ENCODE measurements around the gene ST8SIA1.

The ST8SIA1 gene

GRCh38 chr12:22248571-22249115, 85.9 kb downstream of the ST8SIA1 start:
- H3K27ac ChIP-seq (ENCODE audit: low read depth, low read length) = no peak overlapping the region
- no peaks in the 10 kb centered on the region for H3K36me3 ChIP-seq (ENCODE audit: control insufficient read depth, insufficient read depth, low read length)
- no peak overlapping the region for H3K9ac ChIP-seq (ENCODE audit: low read length)
- no peak overlapping the region for H3K4me3 ChIP-seq (ENCODE audit: low read length)
- H3K27me3 ChIP-seq (ENCODE audit: control insufficient read depth, insufficient read depth, low read length) = no peaks in the 10 kb centered on the region
- H3K4me1 ChIP-seq (ENCODE audit: control insufficient read depth, insufficient read depth, low read length) = no peaks in the 10 kb centered on the region

GRCh38 chr12:22248121-22248520, 86.4 kb downstream of the ST8SIA1 start:
- no peak overlapping the region for H3K27ac ChIP-seq (ENCODE audit: low read depth, low read length)
- H3K9ac ChIP-seq (ENCODE audit: low read length) = no peak overlapping the region
- H3K4me3 ChIP-seq (ENCODE audit: low read length) = no peak overlapping the region

DNA sequence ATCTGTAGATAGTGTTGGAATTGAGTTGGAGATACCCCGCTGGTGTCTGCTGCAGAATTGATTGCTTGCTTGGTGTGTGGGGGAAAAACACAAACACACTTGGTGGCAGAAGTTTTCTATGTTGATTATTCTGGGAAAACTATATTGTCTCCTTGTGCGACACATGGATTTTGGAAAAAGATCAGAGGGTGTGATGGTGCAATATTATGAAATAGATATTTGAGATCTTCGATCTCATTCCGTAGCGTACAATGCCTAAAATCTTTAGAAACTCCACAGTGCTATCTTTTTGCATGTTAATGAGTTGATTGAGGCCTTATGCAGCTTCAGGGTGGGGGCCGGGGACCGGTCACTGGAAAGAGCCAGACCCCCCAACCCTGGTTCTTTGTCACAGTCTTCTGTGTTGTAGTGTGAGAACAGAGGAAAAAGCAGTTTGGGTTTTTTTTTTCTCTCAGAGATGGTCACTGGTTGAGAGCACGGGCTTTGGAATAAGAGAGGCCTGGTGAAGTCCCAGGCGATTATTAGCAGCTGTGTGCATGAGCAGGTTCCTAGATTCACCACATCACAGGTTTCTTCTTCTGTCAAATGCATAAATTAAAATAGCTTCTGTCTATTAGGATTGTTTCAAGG, 88.2 kb downstream of the ST8SIA1 start:
- Histone ChIP-seq H3K27ac (ENCODE audit: low read depth, low read length) (no peak overlapping the region), H3K9ac (ENCODE audit: low read length) (no peak overlapping the region), H3K36me3 (ENCODE audit: control insufficient read depth, insufficient read depth, low read length) (no peaks in the 10 kb centered on the region), H3K4me3 (ENCODE audit: low read length) (no peak overlapping the region), H3K27me3 (ENCODE audit: control insufficient read depth, insufficient read depth, low read length) (no peaks in the 10 kb centered on the region), H3K4me1 (ENCODE audit: control insufficient read depth, insufficient read depth, low read length) (no peaks in the 10 kb centered on the region)

More at GRCh38 chr12:22248121-22248520, 86.4 kb downstream of the ST8SIA1 start:
- H3K36me3 ChIP-seq (ENCODE audit: control insufficient read depth, insufficient read depth, low read length) = no peaks in the 10 kb centered on the region
- no peaks in the 10 kb centered on the region for H3K4me1 ChIP-seq (ENCODE audit: control insufficient read depth, insufficient read depth, low read length)
- no peaks in the 10 kb centered on the region for H3K27me3 ChIP-seq (ENCODE audit: control insufficient read depth, insufficient read depth, low read length)

- no peak overlapping the region for H3K9ac ChIP-seq (ENCODE audit: low read length)
- H3K27me3 ChIP-seq (ENCODE audit: control insufficient read depth, insufficient read depth, low read length) = no peaks in the 10 kb centered on the region
- H3K4me3 ChIP-seq (ENCODE audit: low read length) = no peak overlapping the region
- H3K4me1 ChIP-seq (ENCODE audit: control insufficient read depth, insufficient read depth, low read length) = no peaks in the 10 kb centered on the region
- no peak overlapping the region for H3K27ac ChIP-seq (ENCODE audit: low read depth, low read length)
- H3K36me3 ChIP-seq (ENCODE audit: control insufficient read depth, insufficient read depth, low read length) = no peaks in the 10 kb centered on the region
Observed at GRCh38 chr12:22242726-22243125, 91.8 kb downstream of the ST8SIA1 start.

DNA sequence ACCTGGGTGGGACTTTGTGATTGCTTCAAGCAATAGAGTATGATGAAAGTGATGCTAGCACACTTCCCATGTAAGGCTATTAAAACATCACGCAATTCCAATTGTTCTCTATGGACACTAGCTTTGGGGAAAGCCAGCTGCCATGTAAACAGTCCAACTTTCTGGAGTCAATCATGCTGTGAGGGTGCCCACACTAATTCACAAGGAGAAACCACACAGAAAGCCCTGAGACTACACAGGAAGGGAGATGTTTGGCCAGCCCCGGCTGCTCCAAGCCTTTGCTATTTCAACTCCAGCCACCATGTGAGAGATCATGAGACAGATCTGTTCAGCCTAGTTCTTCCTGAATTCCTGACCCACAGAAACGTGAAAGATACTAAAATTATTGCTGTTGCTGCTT, 96.3 kb downstream of the ST8SIA1 start:
- H3K36me3 ChIP-seq (ENCODE audit: control insufficient read depth, insufficient read depth, low read length) = no peaks in the 10 kb centered on the region
- H3K4me3 ChIP-seq (ENCODE audit: low read length) = no peak overlapping the region
- no peaks in the 10 kb centered on the region for H3K27me3 ChIP-seq (ENCODE audit: control insufficient read depth, insufficient read depth, low read length)
- no peaks in the 10 kb centered on the region for H3K4me1 ChIP-seq (ENCODE audit: control insufficient read depth, insufficient read depth, low read length)
- H3K9ac ChIP-seq (ENCODE audit: low read length) = no peak overlapping the region
- H3K27ac ChIP-seq (ENCODE audit: low read depth, low read length) = no peak overlapping the region

DNA sequence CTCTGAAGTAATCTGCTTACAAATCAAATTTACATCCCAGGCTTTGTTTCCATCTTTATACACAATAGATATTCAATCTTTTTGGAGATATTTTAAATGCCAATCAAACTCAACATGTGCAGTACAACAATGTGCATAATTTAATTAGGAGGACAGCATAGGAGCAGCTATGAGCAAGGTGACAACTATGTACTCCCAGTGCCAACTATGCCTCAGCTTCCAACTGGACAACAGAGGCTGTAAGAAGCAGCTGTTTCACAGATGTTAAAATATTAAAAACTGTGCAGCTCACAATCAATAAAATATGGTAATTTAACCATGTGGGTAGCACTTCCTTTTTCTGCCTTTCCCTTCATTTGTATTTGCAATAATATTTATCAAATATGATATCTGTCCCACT, 99.9 kb downstream of the ST8SIA1 start:
- H3K27ac ChIP-seq (ENCODE audit: low read depth, low read length) = no peak overlapping the region
- H3K9ac ChIP-seq (ENCODE audit: low read length) = no peak overlapping the region
- H3K4me1 ChIP-seq (ENCODE audit: control insufficient read depth, insufficient read depth, low read length) = no peaks in the 10 kb centered on the region
- no peaks in the 10 kb centered on the region for H3K36me3 ChIP-seq (ENCODE audit: control insufficient read depth, insufficient read depth, low read length)
- H3K4me3 ChIP-seq (ENCODE audit: low read length) = no peak overlapping the region
- no peaks in the 10 kb centered on the region for H3K27me3 ChIP-seq (ENCODE audit: control insufficient read depth, insufficient read depth, low read length)

DNA sequence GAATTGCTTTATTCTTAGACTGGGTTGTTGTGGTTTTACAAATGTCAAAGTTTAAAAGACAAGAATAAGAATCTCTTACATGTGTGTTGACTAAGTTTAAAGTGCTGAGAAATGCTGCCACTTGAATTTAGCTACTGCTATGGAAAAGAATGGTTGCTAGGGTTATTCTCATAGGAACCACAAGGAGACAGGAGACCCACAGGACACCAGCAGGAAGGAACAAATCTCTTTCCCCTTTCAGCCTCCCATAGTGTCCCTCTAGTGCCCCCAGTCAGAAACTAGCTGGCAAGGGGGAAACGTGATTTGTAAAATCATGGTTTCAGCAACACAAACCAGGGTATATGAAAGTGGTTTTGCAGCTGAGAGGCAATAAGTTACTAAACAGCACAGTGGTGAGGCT, 102.7 kb downstream of the ST8SIA1 start:
- no peak overlapping the region for H3K27ac ChIP-seq (ENCODE audit: low read depth, low read length)

DNA sequence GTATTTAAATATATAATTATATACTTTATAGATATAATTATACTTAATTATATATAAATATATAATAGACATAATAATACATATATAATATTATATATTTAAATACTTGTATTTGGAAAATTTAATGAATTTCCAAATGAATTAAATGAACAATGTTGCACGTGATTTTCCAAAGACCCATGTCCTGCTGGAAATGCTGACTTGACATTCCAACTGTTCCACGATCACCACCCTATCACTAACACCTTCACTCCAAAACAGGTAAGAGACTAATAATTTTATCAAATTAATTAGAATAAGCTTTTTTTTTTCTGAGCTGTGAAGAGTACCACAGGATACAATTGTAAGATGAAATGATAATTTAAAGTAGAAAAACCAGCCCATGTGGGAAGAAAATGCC, 103.4 kb downstream of the ST8SIA1 start:
- Histone ChIP-seq H3K27me3 (ENCODE audit: control insufficient read depth, insufficient read depth, low read length) (no peaks in the 10 kb centered on the region), H3K27ac (ENCODE audit: low read depth, low read length) (no peak overlapping the region), H3K4me3 (ENCODE audit: low read length) (no peak overlapping the region), H3K4me1 (ENCODE audit: control insufficient read depth, insufficient read depth, low read length) (no peaks in the 10 kb centered on the region), H3K9ac (ENCODE audit: low read length) (no peak overlapping the region), H3K36me3 (ENCODE audit: control insufficient read depth, insufficient read depth, low read length) (no peaks in the 10 kb centered on the region)

More for the DNA sequence above, 102.7 kb downstream of the ST8SIA1 start:
- Histone ChIP-seq H3K4me1 (ENCODE audit: control insufficient read depth, insufficient read depth, low read length) (no peaks in the 10 kb centered on the region), H3K36me3 (ENCODE audit: control insufficient read depth, insufficient read depth, low read length) (no peaks in the 10 kb centered on the region), H3K9ac (ENCODE audit: low read length) (no peak overlapping the region), H3K4me3 (ENCODE audit: low read length) (no peak overlapping the region), H3K27me3 (ENCODE audit: control insufficient read depth, insufficient read depth, low read length) (no peaks in the 10 kb centered on the region)

DNA sequence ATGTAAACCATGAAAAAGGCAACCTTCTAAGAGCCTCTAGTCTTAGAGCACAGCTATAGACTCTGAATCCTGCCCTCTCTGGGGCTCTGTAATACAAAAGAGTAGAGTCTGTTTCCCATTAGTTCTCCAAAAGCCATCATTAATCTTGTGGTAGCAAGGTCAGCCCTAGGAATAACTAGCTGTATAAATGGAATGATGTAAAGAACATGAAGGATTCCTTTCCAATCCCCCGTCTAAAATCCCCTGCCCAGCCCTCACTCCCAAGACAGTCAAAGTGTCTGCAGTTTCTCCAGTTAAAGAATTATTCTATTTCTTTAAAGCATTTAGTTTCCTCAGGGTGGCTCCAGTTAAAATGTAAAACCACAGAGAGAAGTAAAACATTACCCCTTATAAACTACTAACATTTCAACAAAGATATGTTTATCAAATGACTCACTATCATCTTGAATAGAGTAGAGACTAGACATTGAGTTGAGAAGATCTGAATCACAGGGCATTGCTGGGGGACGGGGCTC, 104.2 kb downstream of the ST8SIA1 start:
- Histone ChIP-seq H3K36me3 (ENCODE audit: control insufficient read depth, insufficient read depth, low read length) (no peaks in the 10 kb centered on the region), H3K4me3 (ENCODE audit: low read length) (no peak overlapping the region), H3K27ac (ENCODE audit: low read depth, low read length) (no peak overlapping the region), H3K4me1 (ENCODE audit: control insufficient read depth, insufficient read depth, low read length) (no peaks in the 10 kb centered on the region), H3K27me3 (ENCODE audit: control insufficient read depth, insufficient read depth, low read length) (no peaks in the 10 kb centered on the region), H3K9ac (ENCODE audit: low read length) (no peak overlapping the region)

GRCh38 chr12:22229652-22230279, 104.7 kb downstream of the ST8SIA1 start:
- no peaks in the 10 kb centered on the region for H3K4me1 ChIP-seq (ENCODE audit: control insufficient read depth, insufficient read depth, low read length)
- no peaks in the 10 kb centered on the region for H3K27me3 ChIP-seq (ENCODE audit: control insufficient read depth, insufficient read depth, low read length)
- no peak overlapping the region for H3K4me3 ChIP-seq (ENCODE audit: low read length)
- no peak overlapping the region for H3K27ac ChIP-seq (ENCODE audit: low read depth, low read length)
- no peaks in the 10 kb centered on the region for H3K36me3 ChIP-seq (ENCODE audit: control insufficient read depth, insufficient read depth, low read length)
- H3K9ac ChIP-seq (ENCODE audit: low read length) = no peak overlapping the region

DNA sequence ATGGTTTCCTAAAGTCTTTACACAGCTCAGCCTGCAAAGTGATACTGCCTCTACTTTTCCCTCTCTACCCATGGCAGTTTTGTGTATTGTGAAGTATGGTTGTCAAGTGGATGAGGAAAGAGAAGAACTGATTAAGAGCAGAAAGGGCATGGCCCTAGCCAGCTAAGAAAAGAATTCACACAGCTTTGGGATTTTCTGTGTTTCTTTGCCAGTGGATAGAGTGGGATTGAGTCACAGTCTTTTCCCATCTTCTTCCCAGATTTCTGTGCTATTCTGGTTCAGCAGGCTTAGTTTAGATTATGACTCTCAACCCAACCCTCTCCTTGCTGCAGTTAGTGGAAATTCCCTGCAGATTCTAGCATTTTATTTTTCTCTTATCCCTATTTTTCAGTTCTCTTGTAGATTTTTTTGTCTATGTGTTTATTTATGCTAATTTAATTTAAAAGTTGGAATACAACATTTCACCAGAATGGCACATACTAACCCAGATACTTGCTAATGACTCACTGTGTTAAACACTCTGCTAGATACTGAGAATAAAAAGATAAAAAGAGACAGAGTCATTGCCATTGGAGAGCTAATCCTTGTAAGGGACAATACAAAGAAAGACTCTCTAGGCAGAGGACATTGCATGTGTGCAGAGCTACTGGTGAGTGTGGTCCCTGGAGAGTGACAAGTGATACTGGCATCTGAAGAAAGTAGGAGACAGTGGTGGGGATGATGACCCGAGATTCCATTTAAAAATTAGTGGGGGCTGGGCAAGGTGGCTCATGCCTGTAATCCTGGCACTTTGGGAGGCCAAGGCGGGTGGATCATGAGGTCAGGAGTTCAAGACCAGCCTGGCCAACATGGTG, 106.3 kb downstream of the ST8SIA1 start:
- Histone ChIP-seq H3K9ac (ENCODE audit: low read length) (no peak overlapping the region), H3K27ac (ENCODE audit: low read depth, low read length) (no peak overlapping the region)

DNA sequence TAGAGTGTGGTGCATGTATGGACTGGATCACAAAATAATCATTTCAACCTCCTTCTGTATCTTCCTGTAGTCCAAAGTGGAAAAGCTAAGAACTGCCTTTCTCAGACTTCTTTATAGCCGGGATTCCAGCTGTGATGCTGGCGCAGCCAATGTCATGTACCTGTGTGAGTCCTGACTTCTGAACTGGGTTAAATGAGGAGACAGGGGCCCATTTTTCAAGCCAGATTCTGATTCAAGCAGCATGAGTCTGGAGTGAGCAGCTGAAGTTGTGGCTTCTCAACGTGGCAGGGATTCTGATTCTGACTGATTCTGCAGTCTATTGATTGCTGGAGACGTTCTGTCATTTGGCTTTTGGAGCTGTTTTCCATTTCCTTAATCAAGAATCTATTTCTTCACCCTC, 111.2 kb downstream of the ST8SIA1 start:
- Histone ChIP-seq H3K27ac (ENCODE audit: low read depth, low read length) (no peak overlapping the region), H3K4me1 (ENCODE audit: control insufficient read depth, insufficient read depth, low read length) (no peaks in the 10 kb centered on the region), H3K9ac (ENCODE audit: low read length) (no peak overlapping the region), H3K4me3 (ENCODE audit: low read length) (no peak overlapping the region), H3K27me3 (ENCODE audit: control insufficient read depth, insufficient read depth, low read length) (no peaks in the 10 kb centered on the region), H3K36me3 (ENCODE audit: control insufficient read depth, insufficient read depth, low read length) (no peaks in the 10 kb centered on the region)

More for the DNA sequence above, 106.3 kb downstream of the ST8SIA1 start:
- no peaks in the 10 kb centered on the region for H3K27me3 ChIP-seq (ENCODE audit: control insufficient read depth, insufficient read depth, low read length)
- H3K4me1 ChIP-seq (ENCODE audit: control insufficient read depth, insufficient read depth, low read length) = no peaks in the 10 kb centered on the region
- H3K36me3 ChIP-seq (ENCODE audit: control insufficient read depth, insufficient read depth, low read length) = no peaks in the 10 kb centered on the region
- H3K4me3 ChIP-seq (ENCODE audit: low read length) = no peak overlapping the region
